Ectodermal cell (in vitro differentiated cells): ENCODE measurements around the gene SLC44A3.

Experiments used
- H3K27ac ChIP-seq: 2 replicates; pipeline ENCODE4 v1.7.0; 2013; ENCODE audit warnings: mild to moderate bottlenecking, low read depth, low read length; ENCODE audit not compliant: insufficient read depth, poor library complexity, severe bottlenecking
- H3K27me3 ChIP-seq: 2 replicates; pipeline ENCODE4 v1.7.0; 2013; ENCODE audit warnings: mild to moderate bottlenecking, low read length; ENCODE audit not compliant: insufficient read depth, control insufficient read depth, poor library complexity, severe bottlenecking
- H3K36me3 ChIP-seq: one replicate; pipeline ENCODE4 v1.7.0; 2013; ENCODE audit warnings: low read length; ENCODE audit not compliant: control insufficient read depth, insufficient read depth
- H3K4me1 ChIP-seq: one replicate; pipeline ENCODE4 v1.7.0; 2013; ENCODE audit warnings: low read length; ENCODE audit not compliant: control insufficient read depth, insufficient read depth
- H3K4me3 ChIP-seq: 2 replicates; pipeline ENCODE4 v1.7.0; 2013; ENCODE audit warnings: low read depth, low read length, control low read depth; ENCODE audit not compliant: insufficient read depth
- H3K9me3 ChIP-seq: 2 replicates; pipeline ENCODE4 v1.7.0; 2013; ENCODE audit warnings: mild to moderate bottlenecking, low read length, moderate library complexity; ENCODE audit not compliant: control insufficient read depth
- WGBS, 2 experiments: methylation state at CpG; one replicate each; pipeline ENCODE4 v1.1.7; 2013; ENCODE audit warnings: missing lambda C conversion rate in 2 of 2; 5-methylcytosine and 5-hydroxymethylcytosine counted together

SLC44A3 gene

DNA sequence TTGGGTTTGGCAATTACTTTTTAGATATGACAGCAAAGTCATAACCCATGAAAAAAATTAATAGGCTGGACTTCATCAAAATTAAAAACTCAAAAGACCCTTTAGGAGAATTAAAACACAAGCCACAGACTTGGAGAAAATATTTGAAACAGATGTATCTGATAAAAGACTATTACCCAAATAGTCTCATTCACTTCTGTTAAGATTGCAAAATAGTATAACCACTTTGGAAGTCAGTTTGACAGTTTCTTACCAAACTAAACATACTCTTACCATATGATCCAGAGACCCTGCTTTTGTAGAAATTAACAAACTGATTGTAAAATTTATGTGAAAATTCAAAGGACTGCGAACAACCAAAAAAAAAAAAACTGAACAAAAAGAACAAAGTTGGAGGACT lies 32.5 kb upstream of the SLC44A3 start:
- Histone ChIP-seq H3K27me3 (no peaks in the 10 kb centered on the region), H3K4me1 (no peaks in the 10 kb centered on the region), H3K9me3 (no peaks in the 10 kb centered on the region), H3K36me3 (no peaks in the 10 kb centered on the region), H3K4me3 (no peak overlapping the region), H3K27ac (no peak overlapping the region)
- WGBS, 2 experiments, result no CpG with 5 or more reads among the region's 1 CpG

GRCh38 chr1:94790246-94790645 lies 29.9 kb upstream of the SLC44A3 start:
- Histone ChIP-seq H3K27me3 (no peaks in the 10 kb centered on the region), H3K36me3 (no peaks in the 10 kb centered on the region), H3K4me3 (no peak overlapping the region), H3K4me1 (no peaks in the 10 kb centered on the region), H3K9me3 (no peaks in the 10 kb centered on the region), H3K27ac (no peak overlapping the region)
- WGBS, 2 experiments, result 76 to 94% methylated on average over 1 to 2 of the region's 2 CpGs

DNA sequence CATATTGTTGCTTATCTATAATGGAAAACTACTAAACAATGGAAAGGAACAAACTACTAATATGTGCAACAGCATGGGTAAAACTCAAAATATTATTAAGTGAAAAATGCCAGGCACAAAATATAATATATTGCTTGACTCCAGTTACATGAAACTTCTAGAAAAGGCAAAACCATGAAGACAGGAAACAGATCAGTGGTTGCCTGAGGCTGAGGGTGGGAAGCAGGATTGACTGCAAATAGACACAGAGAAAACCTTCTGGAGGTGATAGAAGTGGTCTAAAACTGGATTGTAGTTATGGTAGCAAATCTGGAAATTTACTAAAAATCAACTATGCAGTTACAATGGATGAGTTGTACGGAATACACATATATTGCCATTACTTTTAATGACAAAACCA lies 29.5 kb upstream of the SLC44A3 start:
- Histone ChIP-seq H3K36me3 (no peaks in the 10 kb centered on the region), H3K9me3 (no peaks in the 10 kb centered on the region), H3K27ac (no peak overlapping the region), H3K4me3 (no peak overlapping the region), H3K4me1 (no peaks in the 10 kb centered on the region), H3K27me3 (no peaks in the 10 kb centered on the region)
- 87 to 95% methylated on average over 1 of the region's 1 CpG for WGBS, 2 experiments

- WGBS, 2 experiments, result 81 to 86% methylated on average over 4 of the region's 5 CpGs
- H3K4me3 ChIP-seq, result no peak overlapping the region
These were observed 27.5 kb upstream of the SLC44A3 start for GRCh38 chr1:94792473-94793295.

DNA sequence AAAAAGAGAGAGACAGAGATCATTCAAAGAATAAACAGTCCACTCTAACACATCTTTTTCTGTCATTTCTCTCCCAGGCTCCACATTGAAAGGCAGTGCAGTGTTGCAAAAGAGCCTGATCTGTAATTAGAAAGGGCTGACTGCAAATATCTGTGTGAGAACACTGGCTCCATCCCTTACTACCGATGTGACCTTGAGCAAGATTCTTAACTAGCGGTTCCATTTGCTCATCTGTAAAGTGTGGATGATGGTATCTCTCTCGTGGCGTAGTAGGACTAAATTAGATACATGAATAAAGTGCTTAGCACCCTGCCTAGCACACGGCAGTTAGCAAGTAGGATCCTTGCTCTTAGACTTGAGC lies 26.9 kb upstream of the SLC44A3 start:
- Histone ChIP-seq H3K27ac (no peak overlapping the region), H3K9me3 (no peaks in the 10 kb centered on the region), H3K4me1 (no peaks in the 10 kb centered on the region), H3K27me3 (no peaks in the 10 kb centered on the region), H3K36me3 (no peaks in the 10 kb centered on the region), H3K4me3 (no peak overlapping the region)
- 97% methylated on average over 5 of the region's 5 CpGs for WGBS, 2 experiments

More at GRCh38 chr1:94792473-94793295, 27.5 kb upstream of the SLC44A3 start:
- Histone ChIP-seq H3K9me3 (no peaks in the 10 kb centered on the region), H3K27ac (no peak overlapping the region), H3K36me3 (no peaks in the 10 kb centered on the region), H3K4me1 (no peaks in the 10 kb centered on the region), H3K27me3 (no peaks in the 10 kb centered on the region)

DNA sequence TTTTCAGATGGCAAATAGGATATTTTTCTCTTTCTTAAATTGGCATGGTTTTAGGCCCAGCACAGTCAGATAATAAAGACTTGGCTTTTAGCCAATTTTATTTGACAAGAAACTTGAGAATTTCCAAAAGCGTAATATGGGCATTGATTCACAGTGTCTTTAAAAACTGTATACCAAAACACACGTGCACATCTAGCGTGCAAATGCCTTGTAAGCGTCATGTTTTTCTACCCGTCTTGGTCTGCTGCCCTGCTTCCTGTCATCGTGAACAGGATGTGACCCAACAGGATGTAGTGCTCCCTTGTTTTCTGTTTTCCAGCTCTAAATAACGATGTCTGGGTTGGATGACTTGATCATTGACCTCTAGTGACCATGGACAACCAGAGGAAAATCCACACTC lies 24.7 kb upstream of the SLC44A3 start:
- no peak overlapping the region for H3K27ac ChIP-seq
- 95 to 96% methylated on average over 7 of the region's 7 CpGs for WGBS, 2 experiments
- H3K4me1 ChIP-seq, result no peaks in the 10 kb centered on the region

DNA sequence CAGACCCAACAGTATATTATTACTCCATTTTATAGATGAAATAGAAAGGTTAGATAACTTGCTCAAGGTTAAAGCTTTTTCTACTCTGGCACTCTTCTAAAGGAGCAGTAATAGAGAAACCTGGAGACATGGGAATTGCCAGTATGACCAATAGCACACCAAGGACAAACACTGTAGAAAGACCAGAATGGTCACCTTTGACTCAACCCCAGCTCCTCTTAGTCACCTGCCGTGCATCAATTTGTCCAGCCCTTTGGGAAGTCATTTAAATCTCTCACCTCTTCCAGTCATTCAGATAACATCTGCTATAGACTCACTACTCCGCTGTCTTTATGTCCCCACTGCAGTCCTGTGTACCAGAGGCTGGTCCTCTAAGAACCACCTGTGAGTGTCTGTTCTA lies 23.9 kb upstream of the SLC44A3 start:
- WGBS, 2 experiments, result 92 to 93% methylated on average over 2 of the region's 2 CpGs

More for the DNA sequence above, 24.7 kb upstream of the SLC44A3 start:
- Histone ChIP-seq H3K4me3 (no peak overlapping the region), H3K27me3 (no peaks in the 10 kb centered on the region), H3K36me3 (no peaks in the 10 kb centered on the region), H3K9me3 (no peaks in the 10 kb centered on the region)

DNA sequence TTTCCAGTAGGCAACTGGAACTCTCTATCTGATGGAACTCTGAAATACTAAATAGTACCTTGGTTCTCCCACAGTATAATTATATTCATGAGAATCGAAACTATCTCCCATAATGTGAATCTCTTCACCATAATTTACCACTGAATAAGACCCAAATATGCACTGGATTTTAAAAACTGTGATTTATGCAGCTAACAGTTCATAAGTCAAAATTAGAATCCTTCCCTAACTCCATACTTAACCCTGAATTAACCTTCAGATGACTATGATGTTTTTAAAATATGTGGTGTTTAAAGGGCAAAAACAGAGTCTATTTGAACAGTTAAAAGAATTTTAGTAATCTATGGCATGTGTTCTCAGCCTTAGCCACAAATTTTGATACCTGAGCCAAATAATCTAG lies 22.9 kb upstream of the SLC44A3 start:
- 91 to 93% methylated on average over 1 of the region's 1 CpG for WGBS, 2 experiments
- Histone ChIP-seq H3K4me3 (no peak overlapping the region), H3K9me3 (no peaks in the 10 kb centered on the region), H3K27ac (no peak overlapping the region), H3K4me1 (no peaks in the 10 kb centered on the region), H3K27me3 (no peaks in the 10 kb centered on the region), H3K36me3 (no peaks in the 10 kb centered on the region)

More for the DNA sequence above, 23.9 kb upstream of the SLC44A3 start:
- no peaks in the 10 kb centered on the region for H3K4me1 ChIP-seq
- no peak overlapping the region for H3K4me3 ChIP-seq
- H3K9me3 ChIP-seq, result no peaks in the 10 kb centered on the region
- no peak overlapping the region for H3K27ac ChIP-seq
- no peaks in the 10 kb centered on the region for H3K27me3 ChIP-seq
- no peaks in the 10 kb centered on the region for H3K36me3 ChIP-seq

GRCh38 chr1:94798054-94798453 lies 22.1 kb upstream of the SLC44A3 start:
- Histone ChIP-seq H3K27ac (no peak overlapping the region), H3K4me3 (no peak overlapping the region), H3K36me3 (no peaks in the 10 kb centered on the region), H3K27me3 (no peaks in the 10 kb centered on the region), H3K9me3 (no peaks in the 10 kb centered on the region), H3K4me1 (no peaks in the 10 kb centered on the region)
- WGBS, 2 experiments, result 92 to 100% methylated on average over 2 of the region's 3 CpGs

- H3K36me3 ChIP-seq, result no peaks in the 10 kb centered on the region
- H3K27me3 ChIP-seq, result no peaks in the 10 kb centered on the region
- H3K4me3 ChIP-seq, result no peak overlapping the region
- no peaks in the 10 kb centered on the region for H3K4me1 ChIP-seq
- H3K27ac ChIP-seq, result no peak overlapping the region
- WGBS, 2 experiments, result 95 to 100% methylated on average over 2 of the region's 2 CpGs
- H3K9me3 ChIP-seq, result no peaks in the 10 kb centered on the region
These were observed 21.7 kb upstream of the SLC44A3 start for GRCh38 chr1:94798462-94798861.
